Inferior parietal cortex (tissue), 1 donor: Measurements from ENCODE around the gene ITGB1BP1.

Experiments
- DNase-seq: peaks from one replicate; pipeline ENCODE4 v3.0.0-alpha.2; 2016; ENCODE audit errors: extremely low spot score

Gene ITGB1BP1

DNA sequence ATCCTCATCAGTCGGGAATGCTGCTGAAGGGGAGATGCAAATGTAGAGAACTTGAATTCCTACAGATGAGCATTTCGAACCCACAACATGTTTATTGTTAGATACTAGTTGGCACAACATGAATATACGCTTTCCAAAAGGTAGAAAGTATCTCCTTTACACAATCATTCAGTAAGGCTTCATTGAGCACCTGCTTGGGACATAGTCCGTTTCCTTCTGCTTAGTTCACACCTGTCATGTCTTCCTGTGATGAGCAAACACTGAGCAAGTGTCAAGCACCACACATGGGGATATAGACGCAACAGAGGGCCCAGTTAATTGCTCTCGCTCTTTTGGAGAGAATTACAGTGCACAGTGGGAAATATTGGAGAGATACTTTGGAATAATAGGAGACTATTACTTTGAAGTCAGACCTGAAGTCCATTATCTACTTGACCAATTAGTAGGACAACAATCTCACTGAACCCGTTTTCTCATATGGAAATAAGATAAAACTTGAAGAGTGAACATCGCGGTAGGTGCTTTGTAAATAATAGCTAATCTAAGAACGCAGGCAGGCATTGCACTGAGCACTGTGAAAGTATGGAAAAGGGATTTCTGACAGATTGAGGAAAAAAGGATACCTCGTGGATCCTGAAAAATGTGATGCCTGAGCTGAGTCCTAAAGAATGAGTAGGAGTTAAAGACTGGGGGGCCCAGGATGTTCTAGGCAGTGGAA, 1.3 kb upstream of the ITGB1BP1 start:
- DNase-seq = no peak

DNA sequence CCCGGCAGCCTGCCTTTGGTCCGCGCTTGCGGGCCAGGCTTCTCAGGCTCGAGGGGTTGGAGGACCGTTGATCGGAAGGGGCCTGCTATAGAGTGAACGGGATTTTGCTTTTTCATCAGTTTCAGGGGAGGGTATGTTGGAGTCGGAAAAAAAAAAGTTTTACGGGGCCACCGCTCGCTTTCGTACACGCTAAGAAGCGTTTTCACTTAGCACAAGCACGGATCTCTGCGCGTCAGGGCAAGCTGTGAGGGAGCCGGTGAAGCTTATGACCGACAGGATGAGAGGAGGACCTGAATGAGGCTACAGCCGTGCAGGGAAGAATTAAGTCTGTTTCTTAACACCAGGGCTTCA, 569 bp upstream of the ITGB1BP1 start:
- DNase-seq = no peak

DNA sequence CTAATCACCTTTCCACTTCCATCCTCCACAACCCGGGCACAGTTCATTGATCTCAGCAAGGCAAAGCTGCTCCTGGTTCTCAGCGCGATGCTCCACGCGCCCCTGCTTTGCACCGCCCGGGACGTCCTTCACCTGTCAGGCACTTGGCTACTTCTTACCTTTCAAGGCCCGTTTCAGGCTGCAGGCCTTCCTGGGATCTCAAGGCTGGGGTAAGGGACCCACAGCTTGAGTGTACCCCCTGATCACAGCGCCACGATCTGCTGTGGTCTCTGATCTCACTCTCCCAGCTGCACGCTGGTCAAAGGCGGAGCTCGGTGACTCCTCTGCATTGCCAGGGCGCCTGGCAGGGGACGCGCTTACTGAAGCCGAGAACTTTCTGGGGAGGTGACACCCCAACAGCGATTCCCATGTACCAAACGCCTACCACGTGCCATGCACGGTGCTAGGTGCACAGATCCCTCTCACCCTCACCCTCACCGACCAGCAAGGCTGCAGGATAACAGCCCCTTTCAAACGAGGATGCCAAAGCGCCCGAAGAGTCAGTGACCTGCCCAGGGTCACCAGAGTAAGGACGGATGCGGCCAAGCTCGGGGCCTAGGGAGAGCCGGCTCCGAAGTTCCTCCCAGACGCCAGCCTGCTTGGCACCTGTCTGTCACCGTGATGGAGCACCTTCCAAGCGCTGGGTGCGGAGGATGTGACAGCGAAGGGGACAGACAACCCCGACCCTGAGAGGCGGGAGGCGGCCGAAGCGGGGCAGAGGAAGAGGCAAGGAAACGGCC, 818 bp downstream of the ITGB1BP1 start:
- DNase-seq = peak; percentile 49

DNA sequence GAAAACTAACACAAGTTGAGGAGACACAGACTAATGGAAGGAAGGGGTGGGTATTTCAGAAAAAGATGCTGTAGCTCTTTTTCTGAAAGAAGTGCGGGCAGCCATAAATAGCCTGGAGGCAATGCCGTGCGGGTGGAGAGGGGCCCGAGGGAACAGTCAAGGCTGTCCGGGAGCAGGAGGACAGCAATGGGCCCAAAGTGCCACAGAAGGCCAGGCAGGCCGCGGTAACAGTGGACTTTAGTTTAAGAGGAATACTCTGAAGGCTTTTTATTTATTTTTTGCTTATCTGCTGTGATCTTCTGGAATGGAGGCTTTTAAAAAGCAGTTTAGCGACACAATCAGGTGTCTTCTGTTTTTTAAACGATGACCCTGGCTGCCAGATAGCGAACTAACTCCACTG, 2.8 kb downstream of the ITGB1BP1 start:
- DNase-seq = no peak

DNA sequence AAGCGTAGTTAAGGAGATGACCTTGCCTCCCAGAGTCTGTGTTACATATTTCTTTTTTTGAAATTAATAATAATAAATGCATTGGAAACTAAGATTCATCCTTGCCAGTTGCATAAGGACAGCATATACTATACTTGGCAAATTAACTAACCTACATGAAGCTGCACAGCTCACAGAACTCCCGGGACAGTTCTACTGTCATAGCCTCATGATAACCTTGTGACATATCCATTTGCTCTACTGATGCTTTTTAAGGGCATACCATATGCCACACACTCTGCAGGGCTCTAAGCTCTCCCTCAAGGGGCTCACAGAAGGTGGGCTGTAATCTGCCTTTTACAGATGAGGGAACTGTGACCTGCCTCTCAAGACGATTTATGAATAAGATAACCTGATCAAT, 3.8 kb downstream of the ITGB1BP1 start:
- DNase-seq = no peak

DNA sequence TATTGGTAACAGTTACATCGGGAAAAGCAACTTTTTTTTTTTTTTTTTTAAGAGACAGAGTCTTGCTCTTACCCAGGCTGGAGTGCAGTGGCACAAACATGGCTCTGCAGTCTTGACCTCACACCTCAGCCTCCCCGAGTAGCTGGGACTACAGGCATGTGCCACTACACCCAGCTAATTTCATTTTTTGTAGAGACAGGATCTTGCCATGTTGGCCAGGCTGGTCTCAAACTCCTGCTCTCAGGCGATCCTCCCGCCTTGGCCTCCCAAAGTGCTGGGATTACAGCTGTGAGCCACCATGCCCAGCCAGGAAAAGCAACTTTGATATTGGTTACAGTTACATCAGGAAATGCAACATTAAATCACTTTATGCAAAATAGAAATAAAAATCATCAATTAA, 4.6 kb downstream of the ITGB1BP1 start:
- DNase-seq = no peak

DNA sequence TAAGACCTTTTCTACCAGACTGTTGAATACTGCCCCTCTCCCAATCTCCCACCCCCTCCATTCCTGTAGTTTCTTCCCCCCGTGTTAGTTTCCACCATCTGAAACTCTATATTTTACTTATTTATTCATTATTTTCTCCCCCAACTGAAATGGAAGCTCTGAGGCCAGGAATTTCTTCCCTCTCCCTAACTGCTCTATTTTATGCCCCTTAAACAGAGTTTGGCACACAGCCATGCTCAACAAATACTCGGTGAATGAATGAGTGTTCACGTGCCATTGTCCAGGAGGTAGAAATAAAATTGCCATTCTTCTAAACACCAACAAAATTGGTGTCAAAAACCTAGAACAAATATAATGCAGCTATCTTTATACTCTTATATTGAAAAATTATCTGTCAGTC, 5.6 kb downstream of the ITGB1BP1 start:
- no peak for DNase-seq

DNA sequence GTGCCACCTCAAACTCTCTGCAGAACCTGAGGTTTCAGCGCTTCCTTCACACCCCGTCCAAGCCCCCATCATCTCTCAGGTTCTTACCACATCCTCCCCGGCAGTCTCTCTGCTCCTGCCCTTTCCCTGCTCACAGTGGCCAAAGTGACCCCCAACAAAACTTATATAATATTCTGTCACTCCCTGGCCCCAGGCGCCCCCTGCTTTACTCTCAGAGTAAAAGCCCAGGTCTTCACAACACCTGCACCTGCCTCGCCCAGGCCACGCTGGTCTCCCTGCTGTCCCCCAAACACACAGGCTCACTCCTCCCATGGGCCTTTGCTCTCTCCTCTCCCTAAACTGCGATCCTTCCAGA, 6.4 kb downstream of the ITGB1BP1 start:
- DNase-seq = no peak

DNA sequence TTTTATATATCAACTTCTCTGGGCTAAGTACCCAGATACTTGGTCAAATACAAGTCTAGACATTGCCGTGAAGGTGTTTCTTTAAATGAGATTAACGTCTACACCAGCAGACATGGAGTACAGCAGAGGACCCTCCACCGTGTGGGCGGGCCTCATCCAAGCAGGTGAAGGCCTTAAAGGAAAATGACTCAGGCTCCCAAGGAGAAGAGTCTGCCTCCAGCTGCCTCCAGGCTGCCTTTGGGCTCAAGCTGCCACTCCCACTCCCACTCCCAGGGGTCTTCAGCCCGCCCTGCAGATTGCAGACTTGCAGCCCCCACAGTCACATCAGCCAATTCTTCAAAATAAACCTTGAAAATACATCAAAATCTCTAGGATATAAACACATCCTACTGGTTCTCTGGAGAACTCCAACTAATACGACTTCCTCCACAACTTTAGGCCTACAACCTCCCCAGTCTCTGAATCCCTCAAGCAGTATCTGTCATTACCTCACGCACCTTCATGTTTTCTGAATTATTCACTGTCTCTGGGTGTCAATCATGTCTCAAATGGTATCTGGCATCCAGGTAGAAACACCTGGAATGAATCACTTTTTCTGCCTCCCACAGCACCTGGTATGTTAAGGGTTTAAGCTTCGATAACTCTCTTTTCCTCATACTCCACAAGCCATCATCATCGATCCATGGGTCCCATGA, 6.9 kb downstream of the ITGB1BP1 start:
- no peak for DNase-seq

DNA sequence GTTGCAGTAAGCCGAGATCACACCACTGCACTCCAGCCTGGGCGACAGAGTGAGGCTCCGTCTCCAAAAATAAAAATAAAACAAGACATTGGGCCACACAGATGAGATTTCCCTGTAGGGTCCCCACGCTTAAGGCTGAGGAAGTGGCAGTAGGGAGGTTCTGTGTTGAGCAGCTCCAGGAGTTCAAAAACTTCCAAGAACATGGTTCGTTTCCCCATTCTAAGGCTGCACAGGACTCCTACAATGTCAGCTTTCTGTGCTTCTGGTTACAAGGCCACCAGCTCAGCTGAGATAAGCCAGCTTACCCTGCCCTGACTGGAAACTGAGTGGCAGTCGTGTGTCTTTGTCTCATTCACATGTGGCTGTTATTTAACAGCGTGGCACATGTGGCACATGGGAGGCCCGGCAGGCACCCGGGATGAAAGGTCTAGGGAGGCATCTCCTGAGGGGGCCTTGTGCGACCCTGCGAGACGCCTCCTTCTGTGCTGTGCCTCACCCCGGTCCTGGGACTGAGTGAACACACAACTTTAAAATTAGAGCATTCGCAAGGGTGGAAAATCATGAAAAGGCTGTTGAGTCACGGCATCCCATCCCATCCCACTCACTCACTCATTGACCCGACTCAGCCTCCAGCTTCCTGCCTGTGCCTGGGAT, 7.7 kb downstream of the ITGB1BP1 start:
- DNase-seq = no peak

DNA sequence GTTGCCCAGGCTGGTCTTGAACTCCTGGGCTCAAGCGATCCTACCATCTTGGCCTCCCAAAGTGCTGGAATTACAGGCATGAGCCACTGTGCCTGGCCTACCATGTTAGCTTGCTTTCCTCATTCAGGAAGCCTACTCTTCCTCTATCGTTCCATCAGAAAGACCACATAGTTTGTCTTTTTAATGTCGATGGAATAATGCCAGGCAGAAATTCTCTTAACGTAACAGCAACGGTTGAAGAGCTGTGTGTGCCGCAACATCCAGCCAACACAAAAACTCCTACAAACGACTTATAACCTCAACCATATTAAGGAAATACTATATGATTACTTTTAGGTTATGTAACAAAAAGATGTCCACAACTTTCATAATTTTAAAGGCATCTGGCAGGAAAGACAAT, 10.5 kb downstream of the ITGB1BP1 start:
- no peak for DNase-seq

DNA sequence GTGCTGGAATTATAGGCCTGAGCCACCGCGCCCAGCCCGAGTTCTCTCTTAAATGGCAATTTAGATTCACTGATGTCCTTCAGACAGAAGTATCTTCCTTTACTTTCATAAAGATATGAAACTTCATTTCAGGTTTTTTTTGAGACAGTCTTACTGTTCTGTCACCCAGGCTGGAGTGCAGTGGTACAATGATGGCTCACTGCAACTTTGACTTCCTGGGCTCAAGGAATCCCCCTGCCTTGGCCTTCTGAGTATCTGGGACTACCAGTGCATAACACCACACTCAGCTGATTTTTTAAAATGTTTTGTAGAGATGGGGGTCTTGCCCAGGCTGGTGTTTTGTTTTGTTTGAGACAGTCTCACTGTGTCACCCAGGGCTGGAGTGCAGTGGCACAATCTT, 13.2 kb downstream of the ITGB1BP1 start:
- no peak for DNase-seq

DNA sequence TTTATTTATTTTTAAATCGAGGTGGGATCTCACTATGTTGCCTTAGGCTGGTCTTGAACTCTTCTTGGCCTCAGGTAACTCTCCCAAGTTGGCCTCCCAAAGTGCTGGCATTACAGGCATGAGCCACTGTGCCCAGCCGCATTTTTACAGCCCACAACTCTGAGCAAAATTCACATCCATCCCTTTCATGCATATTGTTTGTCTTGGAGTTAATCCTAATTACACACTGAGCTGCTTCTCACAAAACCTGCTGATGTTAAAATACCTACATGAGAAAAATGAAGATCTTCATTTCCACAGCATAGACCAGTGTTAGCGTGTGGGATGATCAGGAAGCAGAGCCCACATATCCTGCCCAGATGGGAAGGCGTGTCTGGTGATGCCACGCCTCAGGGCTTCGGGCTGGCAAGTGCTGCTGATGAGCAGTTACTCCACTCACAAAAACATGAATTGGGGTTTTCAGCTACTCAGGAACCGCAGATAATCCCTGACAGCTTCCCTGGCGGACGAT, 14.6 kb downstream of the ITGB1BP1 start:
- no peak for DNase-seq

DNA sequence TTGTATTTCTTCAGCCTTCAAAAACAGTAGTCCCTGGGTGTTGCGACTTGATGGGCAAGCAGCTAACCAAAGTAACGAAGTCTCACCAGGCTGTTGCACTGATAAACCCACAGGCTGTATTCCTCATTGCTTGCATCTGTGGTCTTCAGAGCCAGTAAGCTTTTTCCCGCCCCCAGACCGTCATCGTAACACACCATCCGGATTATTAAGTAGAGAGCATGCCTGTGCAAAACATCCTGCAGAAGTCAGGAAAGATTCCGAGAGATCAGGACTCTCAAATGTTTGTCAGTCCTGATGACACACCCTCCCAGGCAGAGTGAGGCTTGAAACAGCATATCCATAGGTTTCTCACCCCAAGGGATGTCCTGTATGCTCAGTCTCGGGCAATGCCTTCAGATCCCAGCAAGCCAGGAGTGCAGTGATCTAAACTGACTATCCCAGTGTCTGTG, 15.9 kb downstream of the ITGB1BP1 start:
- DNase-seq = no peak

DNA sequence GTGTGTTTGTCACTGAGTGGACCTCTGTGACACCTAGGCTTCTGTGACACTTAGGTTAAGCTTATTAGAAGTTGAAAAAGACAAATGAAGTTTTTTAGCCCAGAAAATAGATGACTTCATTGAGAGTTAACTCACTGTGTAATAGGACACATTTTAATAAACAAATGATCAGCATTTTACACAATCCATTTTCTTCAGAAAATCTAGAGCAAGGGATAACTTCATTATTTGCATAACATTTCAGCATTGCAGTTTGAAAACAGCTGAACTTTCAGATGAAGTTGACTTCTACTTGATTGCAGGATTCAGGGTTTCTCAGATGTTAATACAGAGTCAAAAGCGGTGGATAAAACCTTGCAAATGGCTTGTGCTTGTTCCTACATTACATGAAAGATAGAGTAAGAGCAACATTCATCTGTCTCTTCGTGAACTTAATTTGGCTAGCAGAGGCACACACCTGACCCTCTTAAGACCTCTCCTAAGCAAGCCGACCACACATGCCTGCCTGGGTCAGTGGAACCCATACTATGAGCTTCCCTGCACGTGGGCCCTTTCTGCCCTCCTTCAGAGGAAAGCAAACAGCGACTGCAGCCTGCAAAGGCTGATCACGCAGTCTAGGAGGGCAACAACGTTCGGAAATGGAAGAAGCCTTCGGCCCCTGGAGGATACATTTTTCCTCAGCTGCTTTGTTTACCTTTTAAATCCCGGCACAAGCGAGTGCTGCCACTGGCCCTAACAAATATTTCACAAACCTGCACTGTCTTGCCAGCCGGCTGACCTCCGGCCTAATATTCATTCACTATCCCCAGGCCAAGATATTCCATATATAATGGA, 16.6 kb downstream of the ITGB1BP1 start:
- DNase-seq = no peak

DNA sequence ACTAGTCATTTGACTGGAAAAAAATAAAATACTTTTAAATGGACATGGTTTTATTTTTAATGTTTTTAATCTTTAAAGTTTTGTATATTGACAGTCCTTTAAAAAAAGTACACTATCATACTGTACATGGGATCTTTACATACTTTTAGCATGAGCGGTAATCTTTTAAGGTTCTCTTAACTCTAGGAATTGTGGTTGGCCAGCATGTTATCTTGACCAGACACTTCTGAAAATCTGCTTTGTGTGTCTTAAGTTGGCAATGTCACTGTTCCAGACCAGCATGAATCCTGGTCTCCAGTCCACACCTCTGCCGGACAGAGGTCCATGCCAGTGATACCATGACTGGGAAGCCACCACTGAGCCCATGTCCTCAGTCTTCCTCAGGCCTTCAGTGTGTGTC, 17.7 kb downstream of the ITGB1BP1 start:
- no peak for DNase-seq

DNA sequence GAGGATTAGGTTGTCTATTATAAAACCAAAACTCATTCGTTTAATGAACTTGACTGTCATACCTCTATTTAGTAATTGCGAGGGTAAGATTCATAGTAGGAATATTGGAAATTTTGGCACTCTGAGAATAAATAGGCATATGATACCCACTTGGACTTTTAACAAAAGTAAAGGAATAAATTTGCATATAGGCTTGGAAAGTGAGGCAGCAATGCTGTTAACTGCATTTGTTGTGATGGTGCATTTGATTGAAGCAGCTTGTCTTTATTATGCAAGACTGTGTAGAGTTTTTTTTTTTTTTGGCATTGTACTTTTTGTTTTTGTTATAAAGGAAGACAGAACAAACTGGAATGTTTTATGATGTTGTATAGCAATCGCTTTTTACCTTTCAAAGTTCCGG, 18.9 kb downstream of the ITGB1BP1 start:
- no peak for DNase-seq

DNA sequence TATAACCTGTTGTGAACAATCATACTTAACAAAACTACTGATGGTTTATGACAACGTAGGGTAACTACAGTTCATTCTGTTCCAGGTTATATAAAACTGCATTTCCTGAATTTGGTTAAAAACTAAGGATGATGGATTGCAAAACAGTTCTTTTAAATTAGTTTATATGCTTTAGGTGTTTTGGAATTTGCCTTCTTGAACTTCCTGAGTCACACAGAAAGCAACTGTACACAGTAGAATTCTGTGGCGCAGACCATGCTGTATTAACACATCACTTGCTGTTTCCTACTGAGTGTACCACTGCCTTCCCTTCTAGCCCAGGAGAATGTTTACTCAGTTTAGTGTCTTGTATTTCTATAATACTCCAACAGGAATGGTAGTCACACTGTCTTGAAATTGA, 19.4 kb downstream of the ITGB1BP1 start:
- DNase-seq = no peak

DNA sequence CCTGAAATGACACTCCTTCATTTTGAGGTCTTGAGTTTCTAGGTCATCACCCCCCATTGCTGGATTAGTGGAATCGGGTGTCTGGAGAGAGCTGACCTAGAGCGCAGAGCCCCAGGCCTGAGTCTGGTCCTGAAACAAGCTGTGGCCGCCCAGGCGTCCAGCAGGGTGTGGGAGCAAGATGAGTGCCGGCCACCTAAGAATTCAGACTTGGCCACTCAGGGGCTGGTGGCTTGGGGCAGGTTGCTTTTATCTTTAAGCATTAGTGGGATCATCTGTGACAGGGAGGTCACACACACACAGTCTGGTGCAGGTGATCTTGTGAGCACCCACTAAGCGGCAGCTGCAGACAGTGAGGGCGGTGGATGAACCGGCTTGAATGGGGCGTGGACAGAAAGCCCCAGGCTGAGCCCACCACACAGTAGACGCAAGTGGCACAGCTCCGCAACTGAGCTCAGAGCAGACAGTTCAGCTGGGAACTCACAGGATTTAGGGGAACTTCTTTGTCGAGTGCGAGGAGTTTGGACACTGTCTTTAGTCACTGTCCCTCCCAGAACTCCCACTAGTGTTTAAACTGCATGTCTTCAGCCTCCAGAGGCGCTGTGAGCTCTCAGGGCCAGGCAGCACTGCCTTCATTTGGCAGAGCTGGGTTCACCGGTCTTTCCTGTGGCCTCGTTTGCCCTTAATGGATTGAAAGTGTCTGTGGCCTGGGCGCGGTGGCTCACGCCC, 21.5 kb downstream of the ITGB1BP1 start:
- no peak for DNase-seq

DNA sequence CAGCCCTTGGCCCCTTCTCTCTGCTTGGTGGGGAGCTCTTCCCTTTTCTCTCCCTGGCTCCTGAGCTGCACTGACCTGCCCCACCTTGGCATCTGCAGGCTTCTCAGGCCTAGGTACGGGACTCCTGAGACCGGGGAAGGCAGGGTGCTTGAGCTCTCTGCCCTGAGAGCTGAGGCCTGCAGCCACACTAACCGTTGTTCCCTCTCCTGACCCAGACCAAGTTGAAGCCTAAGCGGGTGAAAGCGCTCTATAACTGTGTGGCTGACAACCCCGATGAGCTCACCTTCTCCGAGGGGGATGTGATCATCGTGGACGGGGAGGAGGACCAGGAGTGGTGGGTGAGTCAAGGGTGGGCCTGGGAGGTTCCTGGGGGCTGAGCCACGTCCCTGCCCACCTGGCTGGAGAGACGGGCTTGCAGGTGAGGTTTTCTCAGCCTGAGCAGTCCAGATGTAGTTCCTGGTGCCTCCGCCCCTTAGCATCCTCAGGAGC, 22.2 kb downstream of the ITGB1BP1 start:
- no peak for DNase-seq
